Measurements from ENCODE around the gene FAM3B.

DNA sequence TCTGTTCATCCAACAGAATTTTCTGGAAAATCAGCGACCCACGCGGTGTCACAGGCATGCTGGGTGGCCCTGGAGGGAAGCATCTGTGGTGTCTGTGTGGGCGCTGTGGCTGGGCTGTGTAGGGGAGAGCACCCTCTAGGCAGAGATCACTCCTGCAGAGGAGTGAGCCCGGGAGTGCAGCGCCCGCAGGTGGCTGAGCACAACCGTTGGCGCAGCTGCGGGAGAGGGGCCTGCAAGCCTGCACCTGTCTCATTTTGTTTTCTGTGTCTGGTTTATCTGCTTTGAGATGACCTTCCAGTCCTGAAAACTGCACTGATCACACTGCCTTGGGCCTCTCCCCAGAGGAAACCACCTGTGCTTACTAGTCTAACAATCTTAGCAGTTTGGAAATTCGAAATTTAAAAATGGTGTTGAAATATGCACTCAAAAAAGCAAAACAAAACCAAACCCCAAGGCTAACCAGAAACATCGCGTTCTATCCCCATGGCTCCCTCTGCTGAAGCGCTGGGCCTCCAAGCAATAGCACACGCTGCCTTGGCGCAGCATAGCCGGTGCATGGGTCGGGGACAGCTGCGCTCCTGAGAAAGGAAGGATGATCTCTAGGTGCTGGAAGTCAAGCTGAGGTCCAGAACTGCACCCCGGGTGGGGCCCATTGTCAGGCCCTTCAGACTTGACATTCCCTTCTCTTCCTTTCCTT is 4.8 kb downstream of the FAM3B start:
- TF ChIP-seq POLR2AphosphoS5 (IDR thresholded peaks at IDR 0.05; ENCODE audit: low read depth, low read length) (no peak), POLR2A (IDR thresholded peaks at IDR 0.05; ENCODE audit: low read depth, low read length) (no peak)

Measured in GM12892 (cell line).